Lung microvascular endothelial cell (primary cell): ENCODE data around the gene ANKS1B. TPM values are rescaled to one million over a fixed set of nuclear protein-coding genes. Genes with fewer than 3 reads are reported as not detected.

Experiments
- DNase-seq, 2 donors: peaks; one replicate each; pipeline versions ENCODE4 v3.0.0 to v3.0.0-alpha.2; 2010; ENCODE audit warnings: low read depth in 2 of 2
- total RNA-seq: library from RNA; depleted of rRNA; stranded (reverse); fragments of >200 nt; gene quantifications from 2 replicates; pipeline ENCODE4 v1.2.1, GENCODE V29; 2014

The ANKS1B gene
- total RNA-seq, 1 donor from 2014 or later: 0.20 TPM

- DNase-seq: no peak
Measured at GRCh38 chr12:98696036-98696646, 1288.6 kb downstream of the ANKS1B start.

DNA sequence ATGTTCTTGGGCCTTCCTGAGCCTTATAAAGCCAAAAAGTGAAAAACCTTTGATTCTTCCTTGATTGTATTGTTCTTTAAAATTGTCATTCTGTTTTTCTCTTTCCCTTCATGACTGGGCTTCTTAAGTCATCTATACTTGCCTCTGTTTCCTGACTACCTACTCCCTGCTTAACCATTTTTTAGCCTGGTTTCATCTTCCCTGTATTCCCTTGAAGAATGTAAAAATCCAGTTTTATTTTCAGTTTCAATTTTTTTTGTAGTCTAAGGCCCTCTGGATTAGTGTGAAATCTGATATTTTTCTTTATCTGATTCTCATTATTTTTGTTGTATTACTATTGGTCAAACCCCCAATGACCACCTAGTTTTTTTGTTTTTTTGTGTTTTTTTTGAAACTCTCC, 1293.4 kb downstream of the ANKS1B start:
- no peak for DNase-seq

GRCh38 chr12:98686603-98687002, 1298.1 kb downstream of the ANKS1B start:
- DNase-seq: no peak

Other genes starting within 250 kb of the ANKS1B start
- gene BLTP3B, start 157.9 kb upstream of the ANKS1B start, total RNA-seq: 8.3 and 10.5 TPM in 2 replicates
- 6.5 and 7.9 TPM in 2 replicates for gene ACTR6, start 215.9 kb upstream of the ANKS1B start, total RNA-seq